Stimulated activated CD8-positive, alpha-beta memory T cell treated with anti-CD3 and anti-CD28 coated beads, Interleukin-7, amount 100 ng/mL, for 1 hour (primary cell): Measurements from ENCODE around the gene FEV.
"Not testable (repeated sequence)": the region's sequence is repeated elsewhere in the genome, so short reads cannot be mapped to it uniquely, and the experiment has no call there.

Source experiments
- DNase-seq, 2 donors: peaks; one replicate each; pipeline ENCODE4 v3.0.0-alpha.2; 2020; ENCODE audit warnings: low read depth in 2 of 2

The FEV gene

DNA sequence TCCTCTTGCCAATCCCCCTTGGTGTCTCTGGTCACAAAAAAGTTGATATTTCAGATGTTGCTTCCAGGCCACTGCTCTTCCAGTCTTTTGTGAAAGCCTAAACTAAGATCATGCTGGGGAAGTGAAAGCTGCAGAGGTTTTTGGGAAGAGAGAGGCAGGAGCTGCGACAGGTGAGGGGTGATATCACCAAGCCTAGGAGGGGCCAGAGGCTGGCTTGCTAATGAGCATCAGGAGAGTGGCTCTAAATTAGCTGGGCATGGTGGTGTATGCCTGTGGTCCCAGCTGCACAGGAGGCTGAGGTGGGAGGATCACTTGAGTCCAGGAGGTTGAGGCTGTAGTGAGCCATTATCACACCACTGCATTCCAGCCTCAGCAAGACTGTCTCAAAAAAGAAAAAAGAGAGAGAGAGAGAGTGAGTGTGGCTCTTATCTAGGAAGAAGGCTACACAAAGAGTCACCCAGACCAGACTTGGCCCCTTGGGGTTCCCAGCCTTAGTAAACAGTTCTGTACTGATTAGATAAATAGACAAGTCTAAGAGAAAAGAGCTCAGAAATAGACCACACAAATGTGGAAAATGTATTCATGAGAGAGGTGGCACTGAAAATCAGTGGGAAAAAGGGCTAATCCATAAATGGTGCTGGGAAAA, 40.1 kb downstream of the FEV start:
- DNase-seq: no peak

- not testable (repeated sequence) for DNase-seq
Measured at GRCh38 chr2:218931751-218932150, 53.2 kb downstream of the FEV start.
